MCF 10A (cell line): ENCODE data around the gene PPP2R3A. TPM values are rescaled to one million over a fixed set of nuclear protein-coding genes. Genes with fewer than 3 reads are reported as not detected.
A peak's percentile ranks its signal among the peaks of the same experiment; 100 is the strongest.
"Not testable (repeated sequence)": the region's sequence is repeated elsewhere in the genome, so short reads cannot be mapped to it uniquely, and the experiment has no call there.

Experiments used
- BruUV-seq: library from RNA; stranded (reverse); fragments of 400-500 nt; replicated peaks from 2 replicates; lab custom pipeline; 2021; lab: Mats Ljungman, UMichigan
- CTCF ChIA-PET: fragments of 300-600 bp; sonication (Branson Sonifier 250); formaldehyde crosslinking; extraction: SDS; loops from one replicate; lab custom pipeline; 2021; ENCODE audit warnings: antibody characterized with exemption, inconsistent platforms; lab: Yijun Ruan, JAX
- POLR2A ChIA-PET: fragments of 300-600, 350-650 bp; sonication (Branson Sonifier 250); formaldehyde crosslinking; extraction: SDS; loops from one replicate; lab custom pipeline; 2020; ENCODE audit warnings: antibody characterized with exemption, inconsistent platforms; lab: Yijun Ruan, JAX
- DNase-seq: peaks from one replicate; pipeline ENCODE4 v3.0.0-alpha.2; 2018; ENCODE audit not compliant: unreplicated experiment
- H3K27ac Mint-ChIP-seq: one replicate; pipeline ENCODE4 v1.8.0; 2022; ENCODE audit warnings: mild to moderate bottlenecking, low read depth, mixed read lengths; ENCODE audit not compliant: unreplicated experiment
- H3K27me3 Mint-ChIP-seq: one replicate; pipeline ENCODE4 v1.8.0; 2022; ENCODE audit warnings: mixed read lengths; ENCODE audit not compliant: insufficient read depth, unreplicated experiment
- H3K36me3 Mint-ChIP-seq: one replicate; pipeline ENCODE4 v1.8.0; 2022; ENCODE audit warnings: mild to moderate bottlenecking, moderate library complexity, mixed read lengths; ENCODE audit not compliant: insufficient read depth, unreplicated experiment
- H3K4me1 Mint-ChIP-seq: one replicate; pipeline ENCODE4 v1.8.0; 2022; ENCODE audit warnings: mixed read lengths; ENCODE audit not compliant: insufficient read depth, unreplicated experiment
- H3K4me3 Mint-ChIP-seq: one replicate; pipeline ENCODE4 v1.8.0; 2022; ENCODE audit warnings: mild to moderate bottlenecking, moderate library complexity, mixed read lengths; ENCODE audit not compliant: unreplicated experiment
- H3K9me3 Mint-ChIP-seq: one replicate; pipeline ENCODE4 v1.8.0; 2022; ENCODE audit warnings: mixed read lengths; ENCODE audit not compliant: unreplicated experiment
- intact Hi-C: fragments of 100-400 bp; cut with micrococcal nuclease; formaldehyde crosslinking; loops from 2 replicates; pipeline ENCODE4 v1.14.1; 2022
- total RNA-seq: library from RNA; stranded (reverse); gene quantifications from 2 replicates; pipeline ENCODE4 v1.2.3, GENCODE V29; 2022
- TF ChIP-seq, protein P1 (sequence below): fragments of 200-600 bp; IDR thresholded peaks from one replicate; pipeline ENCODE4 v1.8.0; 2022; ENCODE audit warnings: antibody characterized with exemption, mild to moderate bottlenecking; ENCODE audit not compliant: unreplicated experiment

The PPP2R3A gene
- total RNA-seq, 1 experiment from 2014 or later, result 7.5 TPM

DNA sequence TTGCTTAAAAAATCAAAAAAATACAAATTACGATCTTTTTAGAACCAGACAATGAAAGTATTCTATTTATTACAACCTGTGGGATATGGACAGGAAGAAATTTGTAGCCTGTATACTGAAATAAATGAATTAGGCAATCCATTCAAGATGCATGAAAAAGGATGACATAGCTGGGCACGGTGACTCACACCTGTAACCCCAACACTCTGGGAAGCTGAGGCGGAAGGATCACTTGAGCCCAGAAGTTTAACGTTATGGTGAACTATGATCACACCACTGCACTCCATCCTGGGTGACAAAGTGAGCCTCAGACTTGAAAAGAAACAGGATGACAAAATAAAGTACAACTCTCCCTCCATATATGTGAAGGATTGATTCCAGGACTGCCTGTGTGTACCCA lies 156.5 kb downstream of the PPP2R3A start:
- TF ChIP-seq, protein P1, sequence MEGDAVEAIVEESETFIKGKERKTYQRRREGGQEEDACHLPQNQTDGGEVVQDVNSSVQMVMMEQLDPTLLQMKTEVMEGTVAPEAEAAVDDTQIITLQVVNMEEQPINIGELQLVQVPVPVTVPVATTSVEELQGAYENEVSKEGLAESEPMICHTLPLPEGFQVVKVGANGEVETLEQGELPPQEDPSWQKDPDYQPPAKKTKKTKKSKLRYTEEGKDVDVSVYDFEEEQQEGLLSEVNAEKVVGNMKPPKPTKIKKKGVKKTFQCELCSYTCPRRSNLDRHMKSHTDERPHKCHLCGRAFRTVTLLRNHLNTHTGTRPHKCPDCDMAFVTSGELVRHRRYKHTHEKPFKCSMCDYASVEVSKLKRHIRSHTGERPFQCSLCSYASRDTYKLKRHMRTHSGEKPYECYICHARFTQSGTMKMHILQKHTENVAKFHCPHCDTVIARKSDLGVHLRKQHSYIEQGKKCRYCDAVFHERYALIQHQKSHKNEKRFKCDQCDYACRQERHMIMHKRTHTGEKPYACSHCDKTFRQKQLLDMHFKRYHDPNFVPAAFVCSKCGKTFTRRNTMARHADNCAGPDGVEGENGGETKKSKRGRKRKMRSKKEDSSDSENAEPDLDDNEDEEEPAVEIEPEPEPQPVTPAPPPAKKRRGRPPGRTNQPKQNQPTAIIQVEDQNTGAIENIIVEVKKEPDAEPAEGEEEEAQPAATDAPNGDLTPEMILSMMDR, result no peak
- Mint-ChIP-seq H3K9me3 (peaks cover 3% of the 10 kb centered on the region), H3K4me3 (no peak overlapping the region), H3K27me3 (no peaks in the 10 kb centered on the region), H3K36me3 (peaks cover 2% of the 10 kb centered on the region), H3K27ac (no peak overlapping the region), H3K4me1 (no peaks in the 10 kb centered on the region)
- DNase-seq, result peak; percentile 59
- intact Hi-C loops, result no loop called here
- BruUV-seq, result no TSS peak
- ChIA-PET CTCF (interaction anchor here (0.6 kb wide), 1 partner anchor 18 kb away, joined by 3 read pairs; no protein-coding TSS in a partner anchor), POLR2A (interaction anchor here (0.7 to 1.1 kb wide), 3 partner anchors 13 to 296 kb away, joined by 3 to 5 read pairs (median 3); partner anchors contain the start of gene MSL2)

DNA sequence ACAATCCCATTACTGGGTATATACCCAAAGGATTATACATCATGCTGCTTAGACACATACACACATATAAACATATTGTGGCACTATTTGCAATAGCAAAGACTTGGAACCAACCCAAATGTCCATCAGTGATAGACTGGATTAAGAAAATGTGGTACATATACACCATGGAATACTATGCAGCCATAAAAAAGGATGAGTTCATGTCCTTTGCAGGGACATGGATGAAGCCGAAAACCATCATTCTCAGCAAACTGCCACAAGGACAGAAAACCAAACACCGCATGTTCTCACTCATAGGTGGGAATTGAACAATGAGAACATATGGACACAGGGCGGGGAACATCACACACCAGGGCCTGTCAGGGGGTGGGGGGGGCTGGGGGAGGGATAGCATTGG lies 166.1 kb downstream of the PPP2R3A start:
- H3K27ac Mint-ChIP-seq, POLR2A ChIA-PET, H3K9me3 Mint-ChIP-seq, H3K4me1 Mint-ChIP-seq, H3K4me3 Mint-ChIP-seq, BruUV-seq, intact Hi-C loops, H3K27me3 Mint-ChIP-seq, DNase-seq, CTCF ChIA-PET: not testable (repeated sequence)
- peaks cover 12% of the 10 kb centered on the region for H3K36me3 Mint-ChIP-seq

DNA sequence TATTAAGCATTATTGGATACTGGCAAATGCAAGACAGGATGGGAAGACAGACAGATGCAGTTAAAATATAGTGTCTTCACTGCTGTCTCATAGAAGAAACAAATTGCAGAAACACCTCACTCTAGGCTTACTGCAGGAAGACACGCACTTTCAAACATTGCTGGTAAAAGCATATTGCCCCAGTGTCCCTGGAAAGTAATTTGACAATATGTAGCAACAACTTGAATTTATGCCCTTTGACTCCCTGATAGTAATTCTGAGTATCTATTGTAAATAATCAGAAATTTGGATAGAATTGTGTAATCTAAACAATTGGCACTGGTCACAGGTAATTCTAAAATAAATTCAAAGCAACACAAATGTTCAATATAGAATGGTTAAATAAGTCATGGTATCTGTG lies 168.6 kb downstream of the PPP2R3A start:
- ChIA-PET CTCF (interaction anchor here (0.6 kb wide), 1 partner anchor 48 kb away, joined by 3 read pairs; no protein-coding TSS in a partner anchor), POLR2A (no interaction called here)
- Mint-ChIP-seq H3K36me3 (peaks cover 3% of the 10 kb centered on the region), H3K4me3 (no peak overlapping the region), H3K27me3 (no peaks in the 10 kb centered on the region), H3K9me3 (peaks cover 2% of the 10 kb centered on the region), H3K4me1 (no peaks in the 10 kb centered on the region), H3K27ac (no peak overlapping the region)
- TF ChIP-seq, protein P1, result no peak
- intact Hi-C loops, result no loop called here
- no peak for DNase-seq
- no TSS peak for BruUV-seq

DNA sequence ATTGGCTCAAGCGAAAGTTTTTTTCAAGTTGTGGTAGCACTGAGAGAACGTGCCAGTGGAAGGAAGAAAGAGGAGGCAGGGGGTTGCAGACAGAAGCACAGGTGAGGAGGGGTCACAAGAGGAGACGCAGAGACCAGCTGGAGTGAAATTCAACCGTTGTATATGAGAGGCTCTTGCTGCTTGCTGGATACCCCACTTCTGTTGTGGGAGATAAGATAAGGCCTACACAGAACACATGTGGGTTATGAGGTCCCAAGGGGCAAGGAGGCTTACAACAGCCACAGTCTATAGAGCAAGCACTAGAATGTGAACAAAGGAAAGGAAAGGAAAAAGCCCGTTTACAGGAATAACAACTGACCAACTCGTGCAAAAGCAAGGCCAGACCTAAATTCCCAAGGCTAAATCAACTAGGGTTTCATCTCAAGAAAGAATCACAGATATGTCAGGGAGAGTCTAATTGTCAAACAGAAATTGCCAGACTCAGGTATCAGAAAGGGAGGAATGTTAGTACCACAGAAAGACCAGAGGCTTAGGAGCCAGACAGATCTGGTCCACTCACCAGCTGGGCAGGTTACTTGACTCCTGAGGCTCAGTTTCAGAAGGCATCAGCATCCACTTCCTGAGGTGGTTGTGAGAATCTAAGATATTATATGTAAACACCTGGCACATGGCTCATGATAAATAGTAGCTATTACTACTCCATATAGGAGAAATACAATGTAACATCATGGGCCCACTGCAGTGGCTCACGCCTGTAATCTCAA lies 169.7 kb downstream of the PPP2R3A start:
- Mint-ChIP-seq H3K4me3 (no peak overlapping the region), H3K27me3 (no peaks in the 10 kb centered on the region), H3K36me3 (peaks cover 7% of the 10 kb centered on the region), H3K9me3 (no peaks in the 10 kb centered on the region), H3K4me1 (no peaks in the 10 kb centered on the region), H3K27ac (no peak overlapping the region)
- POLR2A ChIA-PET, result no interaction called here
- BruUV-seq, result no TSS peak
- TF ChIP-seq, protein P1, result no peak
- CTCF ChIA-PET, result interaction anchor here (0.6 to 0.7 kb wide), 2 partner anchors 15 to 46 kb away, joined by 3 read pairs; no protein-coding TSS in a partner anchor
- intact Hi-C loops, result no loop called here
- no peak for DNase-seq
